ENCODE data around the gene TENM4.
"Not testable (repeated sequence)": the region's sequence is repeated elsewhere in the genome, so short reads cannot be mapped to it uniquely, and the experiment has no call there.

Gene TENM4

GRCh38 chr11:78996007-78996406, 444.8 kb downstream of the TENM4 start:
- DNase-seq: peak in 1 of 3 experiments; percentile 54

GRCh38 chr11:78995171-78995570, 445.7 kb downstream of the TENM4 start:
- peak in 1 of 3 experiments; percentile 93 for DNase-seq

- DNase-seq: no peak
Measured at GRCh38 chr11:78993802-78994430, 446.9 kb downstream of the TENM4 start.

- peak; percentile 15 to 93 (median 75) for DNase-seq
Measured at GRCh38 chr11:78991681-78992080, 449.1 kb downstream of the TENM4 start.

GRCh38 chr11:78990261-78990660, 450.6 kb downstream of the TENM4 start:
- DNase-seq: peak in 2 of 3 experiments; percentile 78 to 93

GRCh38 chr11:78987748-78988147, 453.1 kb downstream of the TENM4 start:
- no peak for DNase-seq

GRCh38 chr11:78986305-78986704, 454.5 kb downstream of the TENM4 start:
- DNase-seq: no peak

GRCh38 chr11:78985663-78986062, 455.2 kb downstream of the TENM4 start:
- peak in 1 of 3 experiments; percentile 9 for DNase-seq

GRCh38 chr11:78982473-78982872, 458.4 kb downstream of the TENM4 start:
- no peak for DNase-seq

GRCh38 chr11:78981153-78981552, 459.7 kb downstream of the TENM4 start:
- no peak for DNase-seq

GRCh38 chr11:78978831-78979230, 462.0 kb downstream of the TENM4 start:
- no peak for DNase-seq

GRCh38 chr11:78977848-78978247, 463.0 kb downstream of the TENM4 start:
- DNase-seq: not testable (repeated sequence)

- DNase-seq: no peak
Measured at GRCh38 chr11:78977009-78977408, 463.8 kb downstream of the TENM4 start.

GRCh38 chr11:78975081-78975480, 465.7 kb downstream of the TENM4 start:
- no peak for DNase-seq

GRCh38 chr11:78973876-78974275, 467.0 kb downstream of the TENM4 start:
- DNase-seq: no peak

- no peak for DNase-seq
Measured at GRCh38 chr11:78972590-78972989, 468.2 kb downstream of the TENM4 start.

- DNase-seq: no peak
Measured at GRCh38 chr11:78972177-78972576, 468.7 kb downstream of the TENM4 start.

GRCh38 chr11:78967811-78968210, 473.0 kb downstream of the TENM4 start:
- no peak for DNase-seq

- DNase-seq: no peak
Measured at GRCh38 chr11:78965432-78965831, 475.4 kb downstream of the TENM4 start.

GRCh38 chr11:78961937-78962701, 478.7 kb downstream of the TENM4 start:
- DNase-seq: peak; percentile 38 to 97 (median 95)

GRCh38 chr11:78961247-78961646, 479.6 kb downstream of the TENM4 start:
- DNase-seq: peak; percentile 15 to 88 (median 63)

- DNase-seq: no peak
Measured at GRCh38 chr11:78958444-78958843, 482.4 kb downstream of the TENM4 start.

GRCh38 chr11:78957476-78958245, 483.2 kb downstream of the TENM4 start:
- no peak for DNase-seq

GRCh38 chr11:78954696-78955095, 486.1 kb downstream of the TENM4 start:
- no peak for DNase-seq

Measured in NCI-H1417 (cell line).